ENCODE results near the gene NEU2.

Gene NEU2

GRCh38 chr2:233032551-233033320 lies at the start of gene NEU2:
Gene NEU2 (plus strand): TSS chr2:233032672. CDS start chr2:233032672, 0 bp downstream.
- DNase-seq, result no peak

- no peak for DNase-seq
These were observed 49.4 kb upstream of the NEU2 start for GRCh38 chr2:232982926-232983668.

- DNase-seq, result no peak
These were observed 48.8 kb upstream of the NEU2 start for GRCh38 chr2:232983669-232984140.

- DNase-seq, result no peak
These were observed 47.8 kb upstream of the NEU2 start for GRCh38 chr2:232984451-232985207.

- no peak for DNase-seq
These were observed 46.3 kb upstream of the NEU2 start for GRCh38 chr2:232986155-232986554.

GRCh38 chr2:232993231-232993821 lies 39.1 kb upstream of the NEU2 start:
- DNase-seq, result no peak

- DNase-seq, result no peak
These were observed 38.0 kb upstream of the NEU2 start for GRCh38 chr2:232994446-232994845.

- no peak for DNase-seq
These were observed 34.5 kb upstream of the NEU2 start for GRCh38 chr2:232997749-232998665.

GRCh38 chr2:232998666-232998985 lies 33.8 kb upstream of the NEU2 start:
- DNase-seq, result no peak

GRCh38 chr2:232999354-232999753 lies 33.1 kb upstream of the NEU2 start:
- DNase-seq, result no peak

- no peak for DNase-seq
These were observed 31.4 kb upstream of the NEU2 start for GRCh38 chr2:233000886-233001750.

- no peak for DNase-seq
These were observed 29.4 kb upstream of the NEU2 start for GRCh38 chr2:233002829-233003657.

GRCh38 chr2:233003658-233004555 lies 28.6 kb upstream of the NEU2 start:
- no peak for DNase-seq

- DNase-seq, result no peak
These were observed 27.4 kb upstream of the NEU2 start for GRCh38 chr2:233005096-233005495.

GRCh38 chr2:233006648-233007047 lies 25.8 kb upstream of the NEU2 start:
- no peak for DNase-seq

- no peak for DNase-seq
These were observed 25.2 kb upstream of the NEU2 start for GRCh38 chr2:233007270-233007669.

- no peak for DNase-seq
These were observed 24.7 kb upstream of the NEU2 start for GRCh38 chr2:233007739-233008138.

- no peak for DNase-seq
These were observed 22.8 kb upstream of the NEU2 start for GRCh38 chr2:233009661-233010060.
